Putamen (tissue), 1 donor: ENCODE data around the gene ANXA11.
A peak's percentile ranks its signal among the peaks of the same experiment; 100 is the strongest.
"Not testable (repeated sequence)": the region's sequence is repeated elsewhere in the genome, so short reads cannot be mapped to it uniquely, and the experiment has no call there.

Experiments
- DNase-seq: peaks from one replicate; pipeline ENCODE4 v3.0.0-alpha.2; 2016; ENCODE audit warnings: low spot score

ANXA11 gene

GRCh38 chr10:80207768-80208370 lies 2.5 kb upstream of the ANXA11 start:
- no peak for DNase-seq

- DNase-seq: no peak
Measured at GRCh38 chr10:80206277-80206655, 929 bp upstream of the ANXA11 start.

- DNase-seq: no peak
Measured at GRCh38 chr10:80204677-80205476, 460 bp downstream of the ANXA11 start.

- DNase-seq: no peak
Measured at GRCh38 chr10:80203835-80204676, 1.3 kb downstream of the ANXA11 start.

GRCh38 chr10:80202934-80203834 lies 2.2 kb downstream of the ANXA11 start:
- DNase-seq: peak; percentile 74

GRCh38 chr10:80202530-80202929 lies 2.8 kb downstream of the ANXA11 start:
- DNase-seq: not testable (repeated sequence)

GRCh38 chr10:80201608-80202141 lies 3.7 kb downstream of the ANXA11 start:
- no peak for DNase-seq

- DNase-seq: no peak
Measured at GRCh38 chr10:80200687-80201086, 4.7 kb downstream of the ANXA11 start.

- no peak for DNase-seq
Measured at GRCh38 chr10:80200259-80200658, 5.1 kb downstream of the ANXA11 start.

- no peak for DNase-seq
Measured at GRCh38 chr10:80199828-80200227, 5.5 kb downstream of the ANXA11 start.

- no peak for DNase-seq
Measured at GRCh38 chr10:80197972-80198916, 7.1 kb downstream of the ANXA11 start.

GRCh38 chr10:80196950-80197315 lies 8.4 kb downstream of the ANXA11 start:
- no peak for DNase-seq

GRCh38 chr10:80196270-80196949 lies 8.9 kb downstream of the ANXA11 start:
- no peak for DNase-seq

- DNase-seq: no peak
Measured at GRCh38 chr10:80195046-80195574, 10.2 kb downstream of the ANXA11 start.

GRCh38 chr10:80194373-80195045 lies 10.8 kb downstream of the ANXA11 start:
- DNase-seq: no peak

- no peak for DNase-seq
Measured at GRCh38 chr10:80192553-80192952, 12.8 kb downstream of the ANXA11 start.

- DNase-seq: no peak
Measured at GRCh38 chr10:80191589-80192270, 13.6 kb downstream of the ANXA11 start.

- no peak for DNase-seq
Measured at GRCh38 chr10:80188713-80189112, 16.6 kb downstream of the ANXA11 start.
